GM19452 (cell line): ENCODE results near the gene DLGAP1.

ENCODE experiments used
- ATAC-seq: cut with Tn5 transposase; IDR thresholded peaks from one replicate; pipeline ENCODE4 v1.9.1; 2021; ENCODE audit not compliant: unreplicated experiment

The DLGAP1 gene

GRCh38 chr18:3873698-3874097 lies 581.4 kb downstream of the DLGAP1 start:
- no peak for ATAC-seq

- no peak for ATAC-seq
Measured at GRCh38 chr18:3873211-3873610, 581.9 kb downstream of the DLGAP1 start.

GRCh38 chr18:3872641-3873040 lies 582.5 kb downstream of the DLGAP1 start:
- ATAC-seq, result no peak

GRCh38 chr18:3871687-3872086 lies 583.4 kb downstream of the DLGAP1 start:
- ATAC-seq, result no peak

GRCh38 chr18:3870914-3871313 lies 584.2 kb downstream of the DLGAP1 start:
- ATAC-seq, result no peak

GRCh38 chr18:3869848-3870247 lies 585.3 kb downstream of the DLGAP1 start:
- no peak for ATAC-seq

GRCh38 chr18:3867864-3868311 lies 587.2 kb downstream of the DLGAP1 start:
- ATAC-seq, result no peak

- no peak for ATAC-seq
Measured at GRCh38 chr18:3867236-3867635, 587.9 kb downstream of the DLGAP1 start.

- ATAC-seq, result no peak
Measured at GRCh38 chr18:3864669-3865298, 590.3 kb downstream of the DLGAP1 start.

- ATAC-seq, result no peak
Measured at GRCh38 chr18:3863593-3863992, 591.5 kb downstream of the DLGAP1 start.

GRCh38 chr18:3863006-3863405 lies 592.1 kb downstream of the DLGAP1 start:
- ATAC-seq, result no peak

GRCh38 chr18:3861495-3861894 lies 593.6 kb downstream of the DLGAP1 start:
- ATAC-seq, result no peak

- ATAC-seq, result no peak
Measured at GRCh38 chr18:3857544-3857943, 597.6 kb downstream of the DLGAP1 start.

- no peak for ATAC-seq
Measured at GRCh38 chr18:3855966-3856365, 599.1 kb downstream of the DLGAP1 start.

- ATAC-seq, result no peak
Measured at GRCh38 chr18:3852321-3852720, 602.8 kb downstream of the DLGAP1 start.

- ATAC-seq, result no peak
Measured at GRCh38 chr18:3851159-3851558, 603.9 kb downstream of the DLGAP1 start.

GRCh38 chr18:3848316-3848715 lies 606.8 kb downstream of the DLGAP1 start:
- ATAC-seq, result no peak

GRCh38 chr18:3845161-3845560 lies 609.9 kb downstream of the DLGAP1 start:
- ATAC-seq, result no peak

- ATAC-seq, result no peak
Measured at GRCh38 chr18:3842844-3843243, 612.3 kb downstream of the DLGAP1 start.

GRCh38 chr18:3840766-3841165 lies 614.3 kb downstream of the DLGAP1 start:
- no peak for ATAC-seq

GRCh38 chr18:3839581-3839981 lies 615.5 kb downstream of the DLGAP1 start:
- no peak for ATAC-seq

- no peak for ATAC-seq
Measured at GRCh38 chr18:3836483-3837335, 618.4 kb downstream of the DLGAP1 start.
